Stimulated activated CD8-positive, alpha-beta memory T cell treated with anti-CD3 and anti-CD28 coated beads, Interleukin-15, amount 100 ng/mL, for 4 hours (primary cell): ENCODE measurements around the gene PLEKHB1.

Source experiments
- DNase-seq, 2 donors: peaks; one replicate each; pipeline ENCODE4 v3.0.0-alpha.2; 2020; ENCODE audit warnings: low read depth in 2 of 2

The PLEKHB1 gene

DNA sequence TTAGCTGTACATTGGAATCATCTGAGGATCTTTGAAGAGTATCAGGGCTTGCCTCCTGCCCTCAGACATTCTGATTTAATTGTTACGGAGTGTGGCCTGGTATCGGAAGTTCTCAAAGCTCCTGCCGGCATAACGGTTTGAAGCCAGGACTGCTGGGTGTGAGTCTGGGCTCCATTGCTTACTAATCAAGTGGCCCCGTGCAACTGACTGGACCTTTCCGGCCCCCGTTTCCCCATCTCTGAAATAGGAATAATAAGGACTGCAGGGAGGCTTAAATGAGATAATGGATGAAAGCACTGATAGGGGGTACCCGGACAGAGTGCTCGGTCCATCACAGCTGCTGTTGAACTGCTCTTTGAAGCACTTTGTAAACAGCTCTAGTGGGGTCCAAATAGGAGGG, 1.7 kb downstream of the PLEKHB1 start:
- no peak for DNase-seq

- DNase-seq = no peak
Observed at GRCh38 chr11:73648571-73649046, 2.2 kb downstream of the PLEKHB1 start.

- DNase-seq = no peak
Observed at GRCh38 chr11:73649206-73649605, 2.8 kb downstream of the PLEKHB1 start.

- no peak for DNase-seq
Observed at GRCh38 chr11:73650400-73650799, 4.0 kb downstream of the PLEKHB1 start.

- DNase-seq = no peak
Observed at GRCh38 chr11:73651252-73651651, 4.9 kb downstream of the PLEKHB1 start.

GRCh38 chr11:73651661-73652045, 5.3 kb downstream of the PLEKHB1 start:
- DNase-seq = no peak

DNA sequence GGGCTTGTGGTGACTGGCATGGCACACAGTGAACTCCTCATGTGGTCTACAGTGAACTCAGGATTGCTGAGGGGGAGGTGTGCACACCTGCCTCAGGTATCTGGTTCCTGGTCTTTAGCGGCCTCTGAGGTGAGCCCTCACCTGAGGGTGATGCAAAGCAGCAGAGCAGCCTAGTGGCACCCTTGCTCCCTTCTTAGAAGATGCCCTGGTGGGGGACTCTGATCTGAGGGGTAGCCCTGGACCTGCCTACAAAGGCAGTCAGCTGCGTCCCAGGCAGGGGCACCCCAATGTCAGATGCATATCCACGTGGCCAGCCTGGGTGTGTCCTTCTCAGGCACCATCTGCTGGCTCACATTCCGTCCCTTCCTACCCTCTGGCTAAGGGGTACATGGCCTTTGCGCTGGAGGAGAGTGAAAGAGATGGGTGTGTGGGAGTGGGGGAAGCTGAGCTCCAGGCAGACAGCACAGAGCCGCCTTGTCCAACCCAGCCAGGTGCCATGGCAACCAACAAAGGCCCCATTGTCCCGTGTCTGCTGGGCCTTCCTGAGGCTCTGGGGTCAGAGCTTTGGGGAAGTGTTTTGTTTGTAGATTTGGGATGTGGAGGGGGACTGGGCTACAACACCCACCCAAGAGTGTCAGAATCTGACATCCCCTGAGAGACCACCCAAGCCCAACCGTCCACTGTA, 5.8 kb downstream of the PLEKHB1 start:
- no peak for DNase-seq

- DNase-seq = no peak
Observed at GRCh38 chr11:73652856-73653559, 6.6 kb downstream of the PLEKHB1 start.

- DNase-seq = no peak
Observed at GRCh38 chr11:73653996-73654395, 7.6 kb downstream of the PLEKHB1 start.

- DNase-seq = no peak
Observed at GRCh38 chr11:73654482-73655021, 8.2 kb downstream of the PLEKHB1 start.

- DNase-seq = no peak
Observed at GRCh38 chr11:73655686-73656085, 9.3 kb downstream of the PLEKHB1 start.

GRCh38 chr11:73656985-73657384, 10.6 kb downstream of the PLEKHB1 start:
- DNase-seq = no peak

DNA sequence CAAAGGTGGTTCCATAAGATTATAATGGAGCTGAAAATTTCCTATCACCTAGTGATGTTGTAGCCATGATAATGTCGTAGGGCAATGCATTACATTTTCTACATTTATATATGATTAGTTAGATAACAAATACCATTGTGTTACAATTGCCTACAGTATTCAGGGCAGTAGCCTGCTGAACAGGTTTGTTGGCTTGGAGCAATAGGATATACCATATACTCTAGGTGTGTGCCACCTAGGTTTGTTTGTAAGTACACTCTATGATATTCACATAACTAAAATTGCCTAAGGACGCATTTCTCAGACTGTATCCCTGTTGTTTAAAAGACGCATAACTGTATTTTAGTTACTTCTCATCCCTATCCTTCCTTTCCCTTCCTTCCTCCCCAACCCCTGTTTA, 13.6 kb downstream of the PLEKHB1 start:
- DNase-seq = no peak

DNA sequence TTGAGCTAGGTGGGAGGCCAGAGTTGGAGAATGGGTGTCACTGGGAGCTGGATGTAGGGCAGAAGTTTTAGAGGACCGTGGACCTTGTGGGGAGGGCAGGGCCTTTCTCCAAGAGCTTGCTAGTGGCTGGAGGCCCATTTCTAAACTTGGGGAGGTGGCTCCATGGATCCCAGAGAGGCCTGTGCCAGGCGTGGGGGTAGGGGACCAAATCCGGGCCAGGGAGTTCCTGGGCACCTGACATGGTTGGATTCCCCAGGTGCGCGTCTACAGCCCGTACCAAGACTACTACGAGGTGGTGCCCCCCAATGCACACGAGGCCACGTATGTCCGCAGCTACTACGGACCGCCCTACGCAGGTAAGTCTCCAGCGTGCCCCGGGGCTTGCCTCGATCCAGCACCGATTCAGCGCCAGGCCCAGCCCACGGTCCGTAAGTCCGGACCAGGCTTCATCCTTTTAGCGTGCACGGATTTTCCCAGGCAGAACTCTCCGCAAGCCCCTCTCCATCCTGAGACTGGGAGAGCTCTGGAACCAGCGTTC, 14.2 kb downstream of the PLEKHB1 start:
- no peak for DNase-seq

DNA sequence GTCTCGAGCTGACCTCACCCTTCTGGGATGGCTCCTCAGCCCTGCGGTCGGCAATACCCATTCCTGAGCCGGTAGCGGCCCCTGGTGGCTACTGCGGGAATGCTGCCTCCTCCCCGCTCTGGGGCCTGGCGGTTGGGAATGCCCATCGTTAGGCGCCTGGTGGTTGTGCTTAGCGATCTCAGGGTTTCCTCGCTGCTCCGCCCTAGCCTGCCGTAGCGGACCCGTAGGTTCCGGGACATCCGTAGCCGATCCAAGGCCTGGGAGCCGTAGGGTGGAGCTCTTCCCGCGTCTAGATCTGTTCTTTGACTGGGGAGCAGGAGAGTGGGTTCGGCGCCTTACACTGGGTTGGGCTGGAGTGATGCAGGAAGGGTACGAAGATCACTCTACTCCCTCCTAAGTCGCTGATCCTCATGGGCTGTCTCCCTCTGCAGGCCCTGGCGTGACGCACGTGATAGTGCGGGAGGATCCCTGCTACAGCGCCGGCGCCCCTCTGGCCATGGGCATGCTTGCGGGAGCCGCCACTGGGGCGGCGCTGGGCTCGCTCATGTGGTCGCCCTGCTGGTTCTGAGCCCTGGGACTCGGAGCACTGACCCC, 14.8 kb downstream of the PLEKHB1 start:
- peak; percentile 62 to 69 for DNase-seq

DNA sequence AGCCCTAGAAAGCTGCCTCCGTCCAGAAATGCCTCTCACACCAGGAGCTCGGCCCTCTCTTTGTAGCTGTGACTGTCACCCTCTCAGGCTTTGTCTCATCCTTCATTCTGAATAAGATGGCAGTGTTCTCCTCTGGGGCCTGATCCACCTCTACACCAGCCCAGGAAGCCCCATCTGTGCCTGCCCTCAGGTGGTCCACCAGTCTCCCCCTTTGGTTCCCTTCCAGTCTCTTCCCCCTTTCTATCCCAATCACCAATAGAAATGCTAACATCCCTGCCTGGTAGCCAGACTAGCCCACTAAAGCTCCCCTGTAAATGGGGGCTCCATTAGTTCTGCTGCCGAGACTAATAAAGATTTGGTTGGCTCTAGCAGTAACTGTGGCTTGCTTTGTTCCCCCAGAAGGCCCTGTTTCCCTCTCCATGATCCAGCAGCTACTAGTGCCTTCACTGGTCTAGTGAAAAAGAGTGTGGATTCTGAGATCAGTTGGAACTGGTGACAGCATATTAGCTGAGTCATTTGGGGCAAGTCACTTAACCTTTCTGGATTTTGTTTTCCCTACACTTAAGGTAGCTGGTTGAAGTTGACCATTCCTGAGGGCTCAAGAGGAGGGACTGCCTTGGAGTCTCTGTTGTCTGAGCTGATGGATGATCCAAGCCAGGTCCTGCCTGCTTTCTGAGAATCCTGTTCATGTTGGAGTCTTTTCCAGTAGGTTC, 16.2 kb downstream of the PLEKHB1 start:
- DNase-seq = no peak

DNA sequence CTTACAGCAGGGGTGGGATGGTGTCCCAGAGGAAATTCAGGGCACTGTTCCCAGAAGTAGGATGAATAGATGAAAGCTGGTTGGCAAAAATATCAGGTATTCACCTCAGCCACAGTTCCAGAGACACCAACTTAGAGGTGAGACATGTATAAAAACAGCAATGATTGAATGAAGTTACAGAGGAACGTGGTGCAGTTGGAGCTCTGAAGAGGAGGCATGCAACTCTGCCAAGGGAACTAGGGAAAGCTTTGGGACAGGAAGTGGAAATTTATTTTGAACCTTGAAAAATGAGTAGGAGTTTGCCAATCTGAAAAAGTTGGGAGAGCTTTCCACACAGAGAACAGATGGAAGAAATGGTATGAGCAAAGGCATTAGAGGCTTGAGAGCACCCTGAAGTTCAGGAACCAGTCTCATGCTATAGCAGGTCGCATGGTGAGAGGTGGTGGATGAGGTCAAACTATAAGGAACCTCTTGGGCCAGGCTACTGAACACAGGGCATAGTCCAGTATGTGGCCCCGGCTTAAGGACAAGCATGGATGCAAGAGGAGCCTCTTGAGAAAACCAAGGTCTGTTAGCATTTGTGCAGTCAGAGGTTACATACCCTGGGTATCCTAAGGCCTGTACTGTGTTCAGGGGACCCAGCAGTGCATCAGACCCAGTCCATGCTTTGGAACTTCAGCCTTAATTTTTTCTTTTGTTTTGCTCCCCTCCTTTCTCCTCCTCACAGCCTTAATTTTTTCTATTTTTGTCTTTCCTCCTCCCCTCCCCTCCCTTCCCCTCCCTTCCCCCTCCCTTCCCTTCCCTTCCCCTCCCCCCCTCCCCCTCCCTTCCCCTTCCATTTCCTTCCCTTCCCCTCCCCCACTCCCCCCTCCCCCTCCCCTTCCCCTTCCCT, 17.5 kb downstream of the PLEKHB1 start:
- no peak for DNase-seq

DNA sequence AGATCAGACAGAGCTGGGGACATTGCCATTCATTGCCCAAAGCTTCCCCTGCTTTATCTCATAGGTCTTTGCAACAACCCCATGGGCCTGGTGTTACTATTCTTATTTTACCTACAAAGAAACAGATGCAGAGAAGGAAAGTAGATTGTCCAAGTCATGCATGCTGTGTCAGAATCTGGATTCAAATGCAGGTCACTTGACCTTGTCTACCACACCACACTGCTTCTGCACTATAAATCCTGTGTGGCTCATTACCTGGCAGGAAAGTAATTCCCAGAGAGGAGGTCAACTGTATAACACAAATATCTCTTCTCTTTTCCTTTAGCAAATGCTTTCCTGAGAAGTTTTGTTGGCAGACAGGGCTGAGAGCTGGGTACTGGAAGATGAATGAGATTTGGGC, 18.5 kb downstream of the PLEKHB1 start:
- no peak for DNase-seq

GRCh38 chr11:73667891-73668290, 21.5 kb downstream of the PLEKHB1 start:
- no peak for DNase-seq

GRCh38 chr11:73670808-73671207, 24.4 kb downstream of the PLEKHB1 start:
- DNase-seq = no peak

DNA sequence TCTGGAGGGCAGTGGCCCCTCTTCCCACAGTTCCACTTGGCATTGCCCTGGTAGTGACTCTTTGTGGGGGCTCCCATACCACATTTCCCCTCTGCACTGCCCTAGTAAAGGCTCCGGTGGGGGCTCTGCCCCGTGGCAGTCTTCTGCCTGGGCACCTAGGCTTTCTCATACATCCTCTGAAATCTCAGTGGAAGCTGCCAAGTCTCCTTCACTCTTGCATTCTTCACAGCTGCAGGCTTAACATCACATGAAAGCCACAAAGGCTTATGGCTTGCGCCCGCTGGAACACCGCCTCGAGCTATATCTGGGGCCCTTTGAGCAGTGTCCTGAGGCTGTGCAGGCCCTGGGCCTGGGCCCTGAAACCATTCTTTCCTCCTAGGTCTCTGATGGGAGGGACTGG, 25.3 kb downstream of the PLEKHB1 start:
- no peak for DNase-seq
